Nephron progenitor cell (in vitro differentiated cells): Measurements from ENCODE around the gene TMEM218.
"Not testable (repeated sequence)": the region's sequence is repeated elsewhere in the genome, so short reads cannot be mapped to it uniquely, and the experiment has no call there.

Source experiments
- DNase-seq: peaks from one replicate; pipeline ENCODE4 v3.0.0; 2021
- H3K27ac Mint-ChIP-seq: 2 replicates; pipeline ENCODE4 v1.8.0; 2021; ENCODE audit warnings: mild to moderate bottlenecking, moderate library complexity, mixed read lengths
- H3K27me3 Mint-ChIP-seq: 2 replicates; pipeline ENCODE4 v1.8.0; 2021; ENCODE audit warnings: mild to moderate bottlenecking, low read depth, mixed read lengths; ENCODE audit not compliant: poor library complexity
- H3K36me3 Mint-ChIP-seq: 2 replicates; pipeline ENCODE4 v1.8.0; 2021; ENCODE audit warnings: low read depth, mixed read lengths
- H3K4me1 Mint-ChIP-seq: 2 replicates; pipeline ENCODE4 v1.8.0; 2021; ENCODE audit warnings: mixed read lengths
- H3K4me3 Mint-ChIP-seq: 2 replicates; pipeline ENCODE4 v1.8.0; 2021; ENCODE audit warnings: mild to moderate bottlenecking, moderate library complexity, mixed read lengths
- H3K9me3 Mint-ChIP-seq: 2 replicates; pipeline ENCODE4 v1.8.0; 2021; ENCODE audit warnings: mild to moderate bottlenecking, moderate library complexity, mixed read lengths
- TF ChIP-seq, protein P1 (sequence below): fragments of 200-600 bp; sonication (generic); IDR thresholded peaks from 2 replicates; pipeline ENCODE4 v1.5.0; 2021; ENCODE audit warnings: antibody characterized with exemption

The TMEM218 gene

GRCh38 chr11:125056931-125057692 lies 54.3 kb downstream of the TMEM218 start:
- DNase-seq, result no peak
- TF ChIP-seq, protein P1, sequence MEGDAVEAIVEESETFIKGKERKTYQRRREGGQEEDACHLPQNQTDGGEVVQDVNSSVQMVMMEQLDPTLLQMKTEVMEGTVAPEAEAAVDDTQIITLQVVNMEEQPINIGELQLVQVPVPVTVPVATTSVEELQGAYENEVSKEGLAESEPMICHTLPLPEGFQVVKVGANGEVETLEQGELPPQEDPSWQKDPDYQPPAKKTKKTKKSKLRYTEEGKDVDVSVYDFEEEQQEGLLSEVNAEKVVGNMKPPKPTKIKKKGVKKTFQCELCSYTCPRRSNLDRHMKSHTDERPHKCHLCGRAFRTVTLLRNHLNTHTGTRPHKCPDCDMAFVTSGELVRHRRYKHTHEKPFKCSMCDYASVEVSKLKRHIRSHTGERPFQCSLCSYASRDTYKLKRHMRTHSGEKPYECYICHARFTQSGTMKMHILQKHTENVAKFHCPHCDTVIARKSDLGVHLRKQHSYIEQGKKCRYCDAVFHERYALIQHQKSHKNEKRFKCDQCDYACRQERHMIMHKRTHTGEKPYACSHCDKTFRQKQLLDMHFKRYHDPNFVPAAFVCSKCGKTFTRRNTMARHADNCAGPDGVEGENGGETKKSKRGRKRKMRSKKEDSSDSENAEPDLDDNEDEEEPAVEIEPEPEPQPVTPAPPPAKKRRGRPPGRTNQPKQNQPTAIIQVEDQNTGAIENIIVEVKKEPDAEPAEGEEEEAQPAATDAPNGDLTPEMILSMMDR, result no peak
- H3K4me3 Mint-ChIP-seq, result no peak overlapping the region
- H3K9me3 Mint-ChIP-seq, result no peaks in the 10 kb centered on the region
- H3K4me1 Mint-ChIP-seq, result no peaks in the 10 kb centered on the region
- no peaks in the 10 kb centered on the region for H3K36me3 Mint-ChIP-seq
- no peak overlapping the region for H3K27ac Mint-ChIP-seq
- peaks cover 46% of the 10 kb centered on the region for H3K27me3 Mint-ChIP-seq

DNA sequence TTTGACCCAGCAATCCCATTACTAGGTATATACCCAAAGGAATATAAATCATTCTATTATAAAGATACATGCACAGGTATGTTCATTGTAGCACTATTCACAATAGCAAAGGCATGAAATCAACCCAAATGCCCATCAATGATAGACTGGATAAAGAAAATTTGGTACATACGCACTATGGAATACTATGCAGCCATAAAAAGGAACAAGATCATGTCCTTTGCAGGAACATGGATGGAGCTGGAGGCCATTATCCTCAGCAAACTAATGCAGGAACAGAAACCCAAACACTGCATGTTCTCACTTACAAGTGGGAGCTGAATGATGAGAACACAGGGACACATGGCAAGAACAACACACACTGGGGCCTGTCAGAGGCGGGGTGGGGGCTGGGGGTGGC lies 55.3 kb downstream of the TMEM218 start:
- DNase-seq, H3K27ac Mint-ChIP-seq: not testable (repeated sequence)
- H3K27me3 Mint-ChIP-seq, result peaks cover 36% of the 10 kb centered on the region

GRCh38 chr11:125055107-125055715 lies 56.2 kb downstream of the TMEM218 start:
- Mint-ChIP-seq H3K4me1 (no peaks in the 10 kb centered on the region), H3K27me3 (peaks cover 27% of the 10 kb centered on the region), H3K4me3 (no peak overlapping the region), H3K36me3 (no peaks in the 10 kb centered on the region), H3K9me3 (no peaks in the 10 kb centered on the region), H3K27ac (no peak overlapping the region)
- TF ChIP-seq, protein P1, result no peak
- DNase-seq, result no peak

More for the DNA sequence above, 55.3 kb downstream of the TMEM218 start:
- H3K36me3 Mint-ChIP-seq, H3K4me1 Mint-ChIP-seq, H3K4me3 Mint-ChIP-seq, H3K9me3 Mint-ChIP-seq: not testable (repeated sequence)

GRCh38 chr11:125053167-125053566 lies 58.3 kb downstream of the TMEM218 start:
- no peak for DNase-seq

DNA sequence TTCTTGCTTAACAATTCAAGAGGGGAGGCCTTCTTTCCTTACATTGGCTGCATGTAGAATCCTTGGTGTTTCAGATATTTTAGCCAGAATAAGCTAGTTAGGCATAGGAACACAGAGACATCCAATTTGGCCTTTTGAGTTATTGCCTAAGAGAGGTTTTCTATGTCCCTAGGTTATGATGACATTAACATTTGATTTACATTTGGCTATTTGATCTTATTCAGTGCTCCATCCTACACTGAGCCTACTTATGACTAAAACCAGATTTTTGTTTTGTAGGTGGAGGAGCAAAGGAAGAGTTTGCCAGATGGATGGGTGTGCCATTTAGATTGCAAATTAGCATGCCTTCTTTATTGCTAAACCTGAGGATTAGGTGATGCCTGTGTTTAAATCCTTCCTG lies 59.4 kb downstream of the TMEM218 start:
- TF ChIP-seq, protein P1, result no peak
- Mint-ChIP-seq H3K36me3 (no peaks in the 10 kb centered on the region), H3K4me1 (no peaks in the 10 kb centered on the region), H3K9me3 (no peaks in the 10 kb centered on the region), H3K27ac (no peak overlapping the region), H3K4me3 (no peak overlapping the region), H3K27me3 (peaks cover 11% of the 10 kb centered on the region)
- no peak for DNase-seq

More at GRCh38 chr11:125053167-125053566, 58.3 kb downstream of the TMEM218 start:
- Mint-ChIP-seq H3K9me3 (no peaks in the 10 kb centered on the region), H3K4me1 (no peaks in the 10 kb centered on the region), H3K27me3 (peaks cover 17% of the 10 kb centered on the region), H3K27ac (no peak overlapping the region), H3K4me3 (no peak overlapping the region), H3K36me3 (no peaks in the 10 kb centered on the region)
- TF ChIP-seq, protein P1, result no peak

DNA sequence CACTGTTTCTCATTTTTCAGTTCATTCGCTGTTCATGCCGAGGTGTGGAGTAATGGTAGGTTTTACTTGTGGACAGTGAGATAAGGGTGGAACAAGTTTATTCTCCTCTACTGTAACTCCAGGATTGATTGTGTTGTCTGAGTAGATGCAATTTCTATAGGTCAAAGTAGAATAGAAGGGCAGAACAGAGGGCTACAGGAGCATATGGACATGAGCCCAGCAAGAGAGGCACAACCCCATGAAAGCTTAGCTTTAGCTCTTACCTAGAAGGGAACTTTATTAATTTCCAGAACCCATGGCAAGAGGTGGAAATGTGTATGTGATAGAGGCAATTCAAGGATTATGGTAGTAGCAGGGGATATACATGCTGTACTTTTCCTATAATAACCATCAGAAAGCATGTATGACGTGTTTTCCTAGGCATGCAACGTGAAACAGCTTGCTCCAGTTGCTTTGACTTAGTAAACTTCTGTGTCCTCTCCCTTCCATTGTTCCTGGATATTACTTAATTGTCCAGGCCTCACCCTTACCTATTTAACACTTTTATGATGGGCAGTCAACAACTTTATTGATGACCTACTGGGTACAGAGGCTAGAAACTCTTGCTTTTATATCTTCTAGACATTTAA lies 62.1 kb downstream of the TMEM218 start:
- Mint-ChIP-seq H3K9me3 (no peaks in the 10 kb centered on the region), H3K4me3 (no peak overlapping the region), H3K27ac (no peak overlapping the region), H3K4me1 (no peaks in the 10 kb centered on the region), H3K27me3 (peaks cover 3% of the 10 kb centered on the region), H3K36me3 (peaks cover 7% of the 10 kb centered on the region)
- no peak for DNase-seq
- TF ChIP-seq, protein P1, result no peak
